ENCODE measurements around the gene FXYD5.

GRCh38 chr19:35216833-35217648 lies 62.5 kb downstream of the FXYD5 start:
- TF ChIP-seq GLIS3 (CRISPR knock-in tag; IDR thresholded peaks at IDR 0.05) (no peak), CSDC2 (CRISPR knock-in tag; IDR thresholded peaks at IDR 0.05) (no peak), SNAI2 (CRISPR knock-in tag; IDR thresholded peaks at IDR 0.05) (no peak), CREB5 (CRISPR knock-in tag; IDR thresholded peaks at IDR 0.05; ENCODE audit: low read depth) (no peak), RARB (CRISPR knock-in tag; IDR thresholded peaks at IDR 0.05) (no peak), ESRRG (CRISPR knock-in tag; IDR thresholded peaks at IDR 0.05) (no peak), ZNF70 (CRISPR knock-in tag; IDR thresholded peaks at IDR 0.05) (no peak), ZNF565 (CRISPR knock-in tag; conservative IDR thresholded peaks at IDR 0.05; ENCODE audit: low read depth) (no peak), TCF4 (CRISPR knock-in tag; IDR thresholded peaks at IDR 0.05; ENCODE audit: borderline replicate concordance) (no peak)

Measured in SK-N-SH treated with all-trans-retinoic acid at 6 μM for 48 hours (cell line).